Measurements from ENCODE around the gene FOXD2. TPM values are rescaled to one million over a fixed set of nuclear protein-coding genes. Genes with fewer than 3 reads are reported as not detected.

The FOXD2 gene
- total RNA-seq, 2 donors from 2014 or later, result 0.04 TPM; not detected in 1

DNA sequence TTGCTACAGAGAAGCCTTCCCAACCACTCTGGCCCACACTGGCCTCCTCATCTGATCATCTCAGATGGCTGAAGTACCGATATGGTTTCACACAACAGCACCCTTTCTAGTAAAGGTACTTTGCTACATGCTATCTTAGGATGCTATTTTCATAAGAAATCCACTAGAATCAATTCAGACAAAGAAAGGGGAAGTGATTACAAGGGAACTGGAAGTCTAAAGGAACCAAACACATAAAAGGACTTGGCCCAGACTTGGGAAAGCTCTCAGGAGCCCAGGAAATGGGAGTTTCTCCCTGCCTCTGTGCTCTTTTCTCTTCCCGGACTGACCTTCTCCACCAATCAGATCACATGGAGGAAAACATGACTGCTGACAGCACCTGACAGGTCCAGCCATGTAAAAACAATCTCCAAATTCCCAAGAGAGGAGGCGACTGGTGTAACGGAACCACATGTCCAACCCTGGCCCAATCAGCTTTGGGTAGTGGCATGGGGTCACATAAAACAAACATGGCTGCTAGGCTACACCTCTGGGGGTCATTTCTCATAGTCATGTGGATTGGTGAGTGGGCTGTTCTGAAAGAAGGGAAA, 34.4 kb upstream of the FOXD2 start:
- no peak for DNase-seq (ENCODE audit: low spot score)
- Histone ChIP-seq H3K27ac (no peak overlapping the region), H3K4me3 (no peak overlapping the region), H3K36me3 (no peaks in the 10 kb centered on the region), H3K9me3 (no peaks in the 10 kb centered on the region), H3K4me1 (no peaks in the 10 kb centered on the region), H3K27me3 (no peaks in the 10 kb centered on the region)
- TF ChIP-seq, protein P1, sequence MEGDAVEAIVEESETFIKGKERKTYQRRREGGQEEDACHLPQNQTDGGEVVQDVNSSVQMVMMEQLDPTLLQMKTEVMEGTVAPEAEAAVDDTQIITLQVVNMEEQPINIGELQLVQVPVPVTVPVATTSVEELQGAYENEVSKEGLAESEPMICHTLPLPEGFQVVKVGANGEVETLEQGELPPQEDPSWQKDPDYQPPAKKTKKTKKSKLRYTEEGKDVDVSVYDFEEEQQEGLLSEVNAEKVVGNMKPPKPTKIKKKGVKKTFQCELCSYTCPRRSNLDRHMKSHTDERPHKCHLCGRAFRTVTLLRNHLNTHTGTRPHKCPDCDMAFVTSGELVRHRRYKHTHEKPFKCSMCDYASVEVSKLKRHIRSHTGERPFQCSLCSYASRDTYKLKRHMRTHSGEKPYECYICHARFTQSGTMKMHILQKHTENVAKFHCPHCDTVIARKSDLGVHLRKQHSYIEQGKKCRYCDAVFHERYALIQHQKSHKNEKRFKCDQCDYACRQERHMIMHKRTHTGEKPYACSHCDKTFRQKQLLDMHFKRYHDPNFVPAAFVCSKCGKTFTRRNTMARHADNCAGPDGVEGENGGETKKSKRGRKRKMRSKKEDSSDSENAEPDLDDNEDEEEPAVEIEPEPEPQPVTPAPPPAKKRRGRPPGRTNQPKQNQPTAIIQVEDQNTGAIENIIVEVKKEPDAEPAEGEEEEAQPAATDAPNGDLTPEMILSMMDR (IDR thresholded peaks at IDR 0.05), result no peak

DNA sequence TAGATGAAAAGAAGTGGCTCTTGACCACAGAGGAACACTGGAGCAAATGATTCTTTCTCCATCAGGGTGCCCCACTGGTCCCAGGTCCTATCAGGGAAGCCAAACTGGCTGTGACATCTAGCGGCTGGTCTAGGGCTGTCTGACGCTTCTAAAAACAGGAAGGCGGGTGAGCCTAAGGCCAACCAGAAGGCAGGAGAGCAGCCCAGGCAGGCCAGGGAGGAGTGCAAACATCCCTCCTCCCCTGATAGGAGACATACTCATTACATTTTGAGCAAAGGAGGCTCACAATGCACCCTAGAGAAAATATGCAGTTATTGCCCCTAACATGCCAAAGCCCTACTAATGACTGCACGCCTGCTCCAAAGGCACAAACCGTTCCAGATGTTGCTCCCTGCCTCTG, 32.1 kb upstream of the FOXD2 start:
- Histone ChIP-seq H3K9me3 (no peaks in the 10 kb centered on the region), H3K4me3 (no peak overlapping the region), H3K27me3 (no peaks in the 10 kb centered on the region), H3K36me3 (no peaks in the 10 kb centered on the region), H3K4me1 (no peaks in the 10 kb centered on the region), H3K27ac (no peak overlapping the region)
- no peak for DNase-seq (ENCODE audit: low spot score)
- TF ChIP-seq, protein P1 (IDR thresholded peaks at IDR 0.05), result no peak

DNA sequence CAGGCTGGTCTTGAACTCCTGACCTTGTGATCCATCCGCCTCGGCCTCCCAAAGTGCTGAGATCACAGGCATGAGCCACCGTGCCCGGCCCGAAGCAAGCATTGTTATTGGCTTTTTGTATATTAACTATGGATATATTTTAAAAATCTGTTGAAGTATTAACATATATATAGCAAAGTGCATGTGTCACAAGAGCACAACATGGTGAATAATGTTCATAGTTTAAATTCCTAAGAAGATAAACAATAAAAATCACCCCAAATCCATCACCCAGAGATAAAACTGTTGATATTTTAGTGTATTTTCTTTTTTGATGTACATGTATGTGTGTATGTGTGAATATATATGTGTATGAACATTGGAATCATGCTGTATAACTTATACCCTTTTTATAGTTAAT, 30.9 kb upstream of the FOXD2 start:
- Histone ChIP-seq H3K36me3 (no peaks in the 10 kb centered on the region), H3K4me1 (no peaks in the 10 kb centered on the region), H3K27ac (no peak overlapping the region), H3K27me3 (no peaks in the 10 kb centered on the region), H3K9me3 (no peaks in the 10 kb centered on the region), H3K4me3 (no peak overlapping the region)
- TF ChIP-seq, protein P1 (IDR thresholded peaks at IDR 0.05), result no peak
- DNase-seq (ENCODE audit: low spot score), result no peak

DNA sequence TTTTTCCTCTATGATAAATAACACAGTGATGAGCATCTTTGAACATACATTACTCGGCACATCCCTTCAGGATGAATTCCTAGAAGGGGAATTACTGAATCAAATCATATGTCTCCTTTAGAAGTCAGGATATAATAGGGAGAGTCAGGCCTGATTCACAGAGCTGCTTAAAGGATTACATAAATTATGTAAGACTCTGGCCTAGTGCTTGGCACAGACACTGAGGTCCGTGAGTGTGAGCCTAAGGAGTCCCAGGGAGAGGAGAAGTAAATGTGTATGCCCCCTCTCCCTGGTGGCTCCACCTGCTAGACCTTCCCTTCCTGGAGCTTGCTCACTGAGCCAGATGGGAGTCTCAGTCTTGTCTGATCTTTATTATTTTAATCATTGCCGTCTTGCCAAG, 30.4 kb upstream of the FOXD2 start:
- Histone ChIP-seq H3K4me1 (no peaks in the 10 kb centered on the region), H3K27ac (no peak overlapping the region), H3K27me3 (no peaks in the 10 kb centered on the region), H3K36me3 (no peaks in the 10 kb centered on the region), H3K4me3 (no peak overlapping the region), H3K9me3 (no peaks in the 10 kb centered on the region)
- DNase-seq (ENCODE audit: low spot score), result no peak
- TF ChIP-seq, protein P1 (IDR thresholded peaks at IDR 0.05), result no peak

DNA sequence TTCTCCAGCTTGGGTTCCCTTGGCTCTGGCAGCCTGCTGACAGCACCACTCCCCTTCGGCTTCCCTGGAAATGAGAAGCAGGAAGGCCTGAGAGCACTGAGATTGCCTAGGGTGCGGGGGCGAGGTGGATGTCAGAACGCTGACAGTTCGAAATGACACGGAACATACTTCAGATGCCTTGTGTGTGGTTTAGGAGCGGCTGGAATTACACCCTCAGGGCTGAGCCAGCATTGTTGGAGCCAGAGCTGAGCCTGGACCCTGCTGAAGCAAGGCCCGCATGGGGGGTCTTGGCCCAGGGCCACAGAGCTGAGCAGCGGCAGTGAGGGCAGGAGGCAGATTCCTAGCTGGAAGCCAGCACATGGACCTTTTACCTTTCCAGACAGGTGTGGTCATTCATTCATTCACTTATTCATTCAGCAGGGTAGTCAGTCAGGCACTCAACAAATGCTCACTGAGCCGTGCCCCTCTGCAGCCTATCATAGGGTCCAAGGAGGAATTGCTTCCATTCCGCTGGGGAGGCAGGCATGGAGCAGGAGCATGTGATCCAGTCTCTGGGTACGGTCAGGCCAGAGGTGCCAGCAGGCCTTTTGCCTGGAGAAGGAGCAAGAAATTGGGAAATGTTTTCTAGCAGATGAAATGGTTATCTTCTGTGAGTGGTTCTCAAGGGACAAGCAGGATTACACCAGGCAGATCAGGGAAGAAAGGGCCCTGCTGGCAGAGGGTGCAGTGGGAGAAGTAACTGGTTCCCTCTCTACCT, 28.4 kb upstream of the FOXD2 start:
- no peak overlapping the region for H3K4me3 ChIP-seq
- no peak for DNase-seq (ENCODE audit: low spot score)
- H3K4me1 ChIP-seq, result no peaks in the 10 kb centered on the region
- TF ChIP-seq, protein P1 (IDR thresholded peaks at IDR 0.05), result no peak
- H3K9me3 ChIP-seq, result no peaks in the 10 kb centered on the region
- H3K36me3 ChIP-seq, result no peaks in the 10 kb centered on the region
- no peaks in the 10 kb centered on the region for H3K27me3 ChIP-seq
- no peak overlapping the region for H3K27ac ChIP-seq

Data from right atrium auricular region (tissue), 2 donors.